Activated naive CD8-positive, alpha-beta T cell treated with anti-CD3 and anti-CD28 coated beads, Interleukin-2, amount 50 U/mL, for 16 hours (primary cell): ENCODE measurements around the gene PPARA.

Experiments
- DNase-seq: peaks from one replicate; pipeline ENCODE4 v3.0.0-alpha.2; 2020; ENCODE audit warnings: low read depth, low spot score

Gene PPARA

GRCh38 chr22:46290843-46291785 lies 140.8 kb downstream of the PPARA start:
- no peak for DNase-seq

- DNase-seq: no peak
Measured at GRCh38 chr22:46292173-46292572, 141.8 kb downstream of the PPARA start.

GRCh38 chr22:46292732-46293131 lies 142.4 kb downstream of the PPARA start:
- no peak for DNase-seq
